ENCODE data around the gene KLF1. TPM values are rescaled to one million over a fixed set of nuclear protein-coding genes. Genes with fewer than 3 reads are reported as not detected.
"Not testable (repeated sequence)": the region's sequence is repeated elsewhere in the genome, so short reads cannot be mapped to it uniquely, and the experiment has no call there.

KLF1 gene
- not detected in 2 replicates for total RNA-seq (2014; rRNA removed; shearing (Covaris generic))

- no peak for DNase-seq (ENCODE audit: low spot score)
These were observed at the start of gene KLF1 for GRCh38 chr19:12886969-12887747. TSS of gene KLF1 (minus strand) at chr19:12887201. CDS start at chr19:12887140, 61 bp downstream.

DNA sequence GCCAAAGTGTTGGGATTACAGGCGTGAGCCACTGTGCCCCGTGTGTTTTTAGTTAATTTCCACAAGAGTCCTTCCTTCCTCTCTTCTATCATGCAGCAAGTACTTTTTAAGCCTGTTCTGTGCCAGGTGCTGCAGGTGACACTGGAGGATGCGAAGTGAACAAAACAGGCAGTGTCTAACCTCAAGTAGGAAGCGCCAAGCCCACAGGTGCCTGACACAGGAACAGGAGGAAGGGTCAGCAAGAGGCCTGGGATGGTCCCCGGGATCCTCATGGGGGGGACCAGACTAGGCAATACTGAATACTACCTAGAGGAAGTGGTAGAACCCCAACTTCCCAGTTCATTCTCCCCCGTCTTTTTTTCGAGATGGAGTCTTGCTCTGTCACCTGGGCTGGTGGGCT, 49.6 kb upstream of the KLF1 start:
- no peak for DNase-seq (ENCODE audit: low spot score)

- no peak for DNase-seq (ENCODE audit: low spot score)
These were observed 48.1 kb upstream of the KLF1 start for GRCh38 chr19:12935071-12935470.

- DNase-seq (ENCODE audit: low spot score) = peak; percentile 88
These were observed 46.5 kb upstream of the KLF1 start, which contains the start of gene FARSA for GRCh38 chr19:12933287-12934072. TSS of gene FARSA (minus strand) at chr19:12933711. CDS start at chr19:12933696, 15 bp downstream.

- no peak for DNase-seq (ENCODE audit: low spot score)
These were observed 45.6 kb upstream of the KLF1 start for GRCh38 chr19:12932392-12933286.

- DNase-seq (ENCODE audit: low spot score) = no peak
These were observed 43.1 kb upstream of the KLF1 start for GRCh38 chr19:12930002-12930645.

- no peak for DNase-seq (ENCODE audit: low spot score)
These were observed 37.8 kb upstream of the KLF1 start for GRCh38 chr19:12924621-12925310.

DNA sequence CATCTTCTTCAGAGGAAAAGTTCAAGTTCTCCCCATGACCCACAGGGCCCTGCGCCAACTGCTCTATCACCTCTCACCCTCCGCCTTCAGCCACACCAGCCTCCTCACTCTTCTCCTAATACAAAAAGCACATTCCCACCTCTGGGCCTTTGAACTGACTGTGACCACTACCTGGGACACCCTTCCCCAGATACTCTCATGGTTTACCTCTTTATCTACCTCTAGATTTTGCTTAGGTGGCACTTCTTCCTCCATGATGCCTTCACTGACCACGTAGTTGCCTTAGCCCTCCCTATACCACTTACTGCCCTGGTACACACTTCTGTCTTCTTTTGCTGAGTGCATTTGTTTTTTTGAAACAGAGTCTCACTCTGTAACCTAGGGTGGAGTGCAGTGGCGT, 36.0 kb upstream of the KLF1 start:
- DNase-seq (ENCODE audit: low spot score) = no peak

DNA sequence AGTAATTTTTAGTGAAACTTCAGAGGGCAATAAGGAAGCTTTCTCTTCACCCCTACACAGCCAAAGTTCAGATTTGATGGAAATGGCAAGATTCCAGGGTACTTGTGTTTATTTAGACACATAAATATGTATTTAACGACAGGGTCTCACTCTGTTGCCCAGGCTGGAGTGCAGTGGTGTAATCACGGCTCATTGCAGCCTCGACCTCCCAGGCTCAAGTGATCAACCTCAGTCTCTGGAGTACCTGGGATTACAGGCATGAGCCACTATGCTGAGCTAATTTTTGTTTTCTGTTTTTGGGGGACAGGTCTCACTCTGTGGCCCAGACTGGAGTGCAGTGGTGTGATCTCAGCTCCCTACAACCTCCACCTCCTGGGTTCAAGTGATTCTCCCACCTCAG, 34.0 kb upstream of the KLF1 start:
- DNase-seq (ENCODE audit: low spot score) = no peak

DNA sequence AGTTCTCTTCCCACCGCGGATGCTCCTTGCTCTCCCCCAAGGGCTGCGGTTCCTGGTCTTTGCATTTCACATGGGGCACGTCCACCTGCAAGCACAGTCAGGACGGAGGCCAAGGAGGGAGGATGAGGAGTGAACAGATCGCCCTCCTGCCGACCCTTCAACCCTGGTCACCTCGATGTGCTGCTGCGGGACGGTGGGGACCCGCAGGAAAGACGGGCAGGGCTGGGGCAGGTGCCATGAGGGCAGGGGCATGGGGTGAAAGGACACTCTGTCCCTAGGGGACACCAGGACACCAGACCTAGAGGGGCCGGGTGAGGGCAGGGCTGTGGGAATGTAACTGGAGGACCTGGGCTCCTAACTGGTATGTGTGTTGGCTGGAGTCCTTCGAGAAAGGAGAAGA, 31.3 kb upstream of the KLF1 start:
- no peak for DNase-seq (ENCODE audit: low spot score)

DNA sequence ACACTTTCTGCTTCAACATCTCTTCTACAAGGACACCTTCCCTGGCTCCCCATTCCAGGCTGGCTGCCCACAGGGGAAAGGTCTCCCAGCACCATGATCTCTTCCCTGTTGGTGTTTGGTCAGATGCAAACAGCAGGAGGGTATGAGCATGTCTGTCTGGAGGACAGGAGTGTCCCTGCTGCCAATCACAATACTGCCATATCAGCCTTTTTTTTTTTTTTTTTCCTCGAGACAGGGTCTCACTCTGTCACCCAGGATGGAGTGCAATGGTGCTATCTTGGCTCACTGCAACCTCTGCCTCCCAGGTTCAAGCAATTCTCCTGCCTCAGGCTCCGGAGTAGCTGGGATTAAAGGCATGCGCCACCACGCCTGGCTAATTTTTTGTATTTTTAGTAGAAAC, 28.9 kb upstream of the KLF1 start:
- not testable (repeated sequence) for DNase-seq (ENCODE audit: low spot score)

DNA sequence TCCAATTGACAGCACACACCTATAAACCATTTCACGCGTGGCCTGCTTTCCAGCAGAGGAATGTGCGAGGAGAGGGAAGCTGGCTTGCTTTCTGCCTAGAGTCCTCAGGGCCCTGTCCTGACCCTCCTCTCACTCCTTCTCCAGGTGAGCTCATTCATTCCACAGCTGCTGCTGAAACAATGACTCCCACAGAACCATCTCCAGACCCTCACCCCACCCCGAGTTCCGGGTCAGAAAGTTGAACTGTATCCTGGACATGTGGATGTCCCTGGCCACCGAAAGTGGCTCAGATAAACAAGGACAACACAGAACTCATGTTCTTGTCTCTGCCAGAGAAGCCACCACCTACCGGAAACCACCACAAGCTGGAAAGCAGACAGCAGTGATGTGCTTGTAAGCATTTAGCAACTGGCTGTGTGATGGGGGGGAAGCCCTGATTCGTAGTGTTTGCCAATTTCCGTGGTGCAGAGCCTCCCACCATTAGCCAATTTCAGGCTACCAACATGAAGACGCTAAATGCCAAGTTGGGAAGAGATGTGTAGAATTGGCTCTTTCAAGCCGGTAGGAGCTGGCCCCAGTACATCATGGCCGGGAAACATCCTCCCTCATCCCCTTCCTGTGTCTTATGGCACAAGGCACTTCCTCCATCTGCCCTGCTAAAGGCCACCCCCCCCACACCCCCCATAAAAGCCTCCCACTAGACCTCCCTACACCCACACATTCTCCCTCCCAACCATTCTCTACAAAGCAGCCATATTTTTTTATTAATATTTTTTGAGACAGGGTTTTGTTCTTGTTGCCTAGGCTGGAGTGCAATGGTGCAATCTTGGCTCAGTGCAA, 27.1 kb upstream of the KLF1 start:
- DNase-seq (ENCODE audit: low spot score) = no peak

DNA sequence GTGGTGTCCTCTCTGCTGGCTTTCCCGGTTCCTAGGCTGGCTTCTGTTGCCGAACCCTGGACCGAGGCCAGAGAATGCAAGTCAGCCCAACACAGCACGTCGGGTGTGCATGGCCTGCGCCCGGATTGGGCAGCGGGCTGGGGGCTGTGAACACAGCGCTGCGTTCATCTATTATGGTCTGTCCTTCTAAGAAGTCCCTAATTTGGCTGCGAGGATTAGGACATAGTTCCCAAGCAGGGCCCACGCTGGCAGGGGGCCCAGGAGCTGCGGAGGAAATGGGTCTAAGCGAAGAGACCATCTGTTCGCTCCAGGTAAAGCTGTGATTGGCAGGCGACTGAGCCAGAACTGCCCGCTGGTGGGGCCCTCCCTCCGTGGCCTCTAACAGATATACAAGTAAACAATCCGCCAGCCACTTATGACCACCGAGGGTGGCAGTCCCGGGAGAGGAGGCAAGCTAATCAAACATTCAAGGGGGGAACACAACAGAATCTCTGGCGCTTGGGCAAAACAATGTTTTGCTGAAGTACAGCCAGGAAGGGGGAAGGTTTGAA, 26.1 kb upstream of the KLF1 start:
- no peak for DNase-seq (ENCODE audit: low spot score)

DNA sequence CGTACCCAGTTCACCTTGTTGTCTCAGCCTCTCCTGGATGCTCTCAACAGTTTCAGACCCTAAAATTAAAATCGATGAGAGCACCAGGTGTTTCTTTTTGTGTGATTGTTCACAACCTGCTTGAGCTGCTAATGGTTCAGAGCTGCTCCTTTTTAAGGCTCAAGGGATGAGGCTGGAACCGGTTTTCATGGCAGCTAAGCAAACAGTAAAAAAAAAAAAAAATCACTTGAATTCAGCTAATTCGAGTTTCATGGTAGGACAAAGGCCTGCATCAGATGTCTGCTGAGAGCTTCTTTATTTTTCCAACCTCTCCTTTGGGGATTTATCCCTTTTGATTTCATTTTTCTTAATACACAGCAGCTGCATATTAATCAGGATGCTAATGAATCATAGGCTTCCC, 25.6 kb upstream of the KLF1 start:
- no peak for DNase-seq (ENCODE audit: low spot score)

GRCh38 chr19:12907166-12907565, 20.2 kb upstream of the KLF1 start:
- no peak for DNase-seq (ENCODE audit: low spot score)

GRCh38 chr19:12899891-12900518, 13.0 kb upstream of the KLF1 start:
- no peak for DNase-seq (ENCODE audit: low spot score)

DNA sequence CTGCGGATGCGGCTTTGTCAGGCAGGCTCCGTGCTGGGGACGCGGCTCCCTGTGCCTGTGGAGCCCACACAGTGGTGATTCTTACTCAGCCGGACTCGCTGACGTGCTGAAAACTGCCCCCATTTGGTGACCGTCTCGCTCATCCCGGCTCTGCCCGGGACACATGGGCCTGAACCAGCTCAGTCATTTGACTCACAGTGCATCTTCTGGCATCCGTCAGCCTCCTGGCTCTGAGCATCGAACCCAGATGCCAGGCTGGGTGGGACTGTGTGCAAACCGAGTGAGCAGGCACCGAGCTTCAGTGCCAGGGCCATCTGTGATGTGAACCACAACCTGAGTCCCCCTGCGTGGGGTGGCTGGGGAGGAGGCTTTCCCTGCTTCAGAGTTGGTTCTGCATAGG, 9.5 kb upstream of the KLF1 start:
- DNase-seq (ENCODE audit: low spot score) = no peak

GRCh38 chr19:12893582-12893981, 6.6 kb upstream of the KLF1 start:
- DNase-seq (ENCODE audit: low spot score) = no peak

- DNase-seq (ENCODE audit: low spot score) = no peak
These were observed 4.6 kb upstream of the KLF1 start for GRCh38 chr19:12891553-12892021.
